ENCODE measurements around the gene RHCG. TPM values are rescaled to one million over a fixed set of nuclear protein-coding genes. Genes with fewer than 3 reads are reported as not detected.

RHCG gene
- total RNA-seq, 1 donor from 2014 or later: not detected

- Mint-ChIP-seq H3K4me1 (ENCODE audit: unreplicated experiment) (no peaks in the 10 kb centered on the region), H3K27me3 (ENCODE audit: unreplicated experiment) (peaks cover 3% of the 10 kb centered on the region), H3K9me3 (ENCODE audit: unreplicated experiment) (no peaks in the 10 kb centered on the region), H3K27ac (ENCODE audit: unreplicated experiment) (no peak overlapping the region), H3K36me3 (ENCODE audit: low read depth, unreplicated experiment) (no peaks in the 10 kb centered on the region), H3K4me3 (ENCODE audit: unreplicated experiment) (no peak overlapping the region)
- no peak for DNase-seq (ENCODE audit: low spot score)
- no peak for TF ChIP-seq CTCF (IDR thresholded peaks at IDR 0.05; ENCODE audit: unreplicated experiment)
Observed at GRCh38 chr15:89526601-89527441, 30.4 kb upstream of the RHCG start.

GRCh38 chr15:89526181-89526580 lies 29.8 kb upstream of the RHCG start:
- no peak overlapping the region for H3K4me3 Mint-ChIP-seq (ENCODE audit: unreplicated experiment)
- no peaks in the 10 kb centered on the region for H3K36me3 Mint-ChIP-seq (ENCODE audit: low read depth, unreplicated experiment)
- TF ChIP-seq CTCF (IDR thresholded peaks at IDR 0.05; ENCODE audit: unreplicated experiment): no peak
- peaks cover 3% of the 10 kb centered on the region for H3K27me3 Mint-ChIP-seq (ENCODE audit: unreplicated experiment)
- H3K4me1 Mint-ChIP-seq (ENCODE audit: unreplicated experiment): no peaks in the 10 kb centered on the region
- H3K9me3 Mint-ChIP-seq (ENCODE audit: unreplicated experiment): no peaks in the 10 kb centered on the region
- no peak overlapping the region for H3K27ac Mint-ChIP-seq (ENCODE audit: unreplicated experiment)
- no peak for DNase-seq (ENCODE audit: low spot score)

GRCh38 chr15:89524184-89524583 lies 27.8 kb upstream of the RHCG start:
- DNase-seq (ENCODE audit: low spot score): no peak
- H3K9me3 Mint-ChIP-seq (ENCODE audit: unreplicated experiment): no peaks in the 10 kb centered on the region
- H3K4me1 Mint-ChIP-seq (ENCODE audit: unreplicated experiment): no peaks in the 10 kb centered on the region
- H3K27ac Mint-ChIP-seq (ENCODE audit: unreplicated experiment): no peak overlapping the region
- H3K27me3 Mint-ChIP-seq (ENCODE audit: unreplicated experiment): no peaks in the 10 kb centered on the region
- TF ChIP-seq CTCF (IDR thresholded peaks at IDR 0.05; ENCODE audit: unreplicated experiment): no peak
- no peaks in the 10 kb centered on the region for H3K36me3 Mint-ChIP-seq (ENCODE audit: low read depth, unreplicated experiment)
- no peak overlapping the region for H3K4me3 Mint-ChIP-seq (ENCODE audit: unreplicated experiment)

GRCh38 chr15:89523101-89523500 lies 26.7 kb upstream of the RHCG start:
- H3K9me3 Mint-ChIP-seq (ENCODE audit: unreplicated experiment): no peaks in the 10 kb centered on the region
- TF ChIP-seq CTCF (IDR thresholded peaks at IDR 0.05; ENCODE audit: unreplicated experiment): no peak
- H3K27me3 Mint-ChIP-seq (ENCODE audit: unreplicated experiment): no peaks in the 10 kb centered on the region
- no peak overlapping the region for H3K27ac Mint-ChIP-seq (ENCODE audit: unreplicated experiment)
- H3K4me1 Mint-ChIP-seq (ENCODE audit: unreplicated experiment): no peaks in the 10 kb centered on the region
- DNase-seq (ENCODE audit: low spot score): no peak
- no peaks in the 10 kb centered on the region for H3K36me3 Mint-ChIP-seq (ENCODE audit: low read depth, unreplicated experiment)
- H3K4me3 Mint-ChIP-seq (ENCODE audit: unreplicated experiment): no peak overlapping the region

GRCh38 chr15:89521605-89522004 lies 25.2 kb upstream of the RHCG start:
- H3K27me3 Mint-ChIP-seq (ENCODE audit: unreplicated experiment): no peaks in the 10 kb centered on the region
- no peaks in the 10 kb centered on the region for H3K4me1 Mint-ChIP-seq (ENCODE audit: unreplicated experiment)
- H3K36me3 Mint-ChIP-seq (ENCODE audit: low read depth, unreplicated experiment): no peaks in the 10 kb centered on the region
- H3K27ac Mint-ChIP-seq (ENCODE audit: unreplicated experiment): no peak overlapping the region
- no peak for DNase-seq (ENCODE audit: low spot score)
- no peak overlapping the region for H3K4me3 Mint-ChIP-seq (ENCODE audit: unreplicated experiment)
- no peaks in the 10 kb centered on the region for H3K9me3 Mint-ChIP-seq (ENCODE audit: unreplicated experiment)
- no peak for TF ChIP-seq CTCF (IDR thresholded peaks at IDR 0.05; ENCODE audit: unreplicated experiment)
